ENCODE data around the gene SLC22A23.

GRCh38 chr6:3380344-3381232 is 76.3 kb downstream of the SLC22A23 start:
- TF ChIP-seq CTCF (conservative IDR thresholded peaks at IDR 0.05; ENCODE audit: low read length) (no peak), EZH2phosphoT487 (IDR thresholded peaks at IDR 0.05; ENCODE audit: borderline replicate concordance, low read depth, low read length) (no peak)
